Activated CD4-positive, alpha-beta T cell treated with anti-CD3 and anti-CD28 coated beads, Interleukin-2, amount 10 ng/mL, durations not matched to agents 7 days and 5 days (primary cell): ENCODE results near the gene MRGPRX2. TPM values are rescaled to one million over a fixed set of nuclear protein-coding genes. Genes with fewer than 3 reads are reported as not detected.

Source experiments
- CTCF ChIA-PET: fragments of 350-600 bp; sonication (Branson Sonifier 250); formaldehyde crosslinking; loops from one replicate; lab custom pipeline; 2021; ENCODE audit warnings: antibody characterized with exemption; lab: Charles Lee
- POLR2A ChIA-PET: fragments of 350-600 bp; sonication (Branson Sonifier 250); formaldehyde crosslinking; loops from one replicate; lab custom pipeline; 2021; ENCODE audit warnings: antibody characterized with exemption; lab: Charles Lee
- DNase-seq: peaks from one replicate; pipeline ENCODE4 v3.0.0-alpha.2; 2020
- H3K27ac Mint-ChIP-seq: one replicate; pipeline ENCODE4 v1.8.0; 2021; ENCODE audit warnings: mild to moderate bottlenecking, moderate library complexity, mixed read lengths
- H3K27me3 Mint-ChIP-seq: one replicate; pipeline ENCODE4 v1.8.0; 2021; ENCODE audit warnings: mixed read lengths
- H3K36me3 Mint-ChIP-seq: one replicate; pipeline ENCODE4 v1.8.0; 2021; ENCODE audit warnings: low read depth, mixed read lengths
- H3K4me1 Mint-ChIP-seq: one replicate; pipeline ENCODE4 v1.8.0; 2021; ENCODE audit warnings: mixed read lengths
- H3K4me3 Mint-ChIP-seq: one replicate; pipeline ENCODE4 v1.8.0; 2021; ENCODE audit warnings: mild to moderate bottlenecking, moderate library complexity, mixed read lengths
- H3K9me3 Mint-ChIP-seq: one replicate; pipeline ENCODE4 v1.8.0; 2021; ENCODE audit warnings: mixed read lengths
- total RNA-seq, 2 experiments: library from RNA; stranded (reverse); gene quantifications; one replicate each; pipeline ENCODE4 v1.2.3, GENCODE V29; 2021

Gene MRGPRX2
- total RNA-seq, 2 experiments from 2014 or later: not detected

- no peak for DNase-seq
- ChIA-PET POLR2A (no interaction called here), CTCF (no interaction called here)
- H3K27me3 Mint-ChIP-seq: peaks cover 8% of the 10 kb centered on the region
- H3K4me3 Mint-ChIP-seq: no peak overlapping the region
- H3K27ac Mint-ChIP-seq: no peak overlapping the region
- no peaks in the 10 kb centered on the region for H3K9me3 Mint-ChIP-seq
- H3K36me3 Mint-ChIP-seq: no peaks in the 10 kb centered on the region
- no peaks in the 10 kb centered on the region for H3K4me1 Mint-ChIP-seq
Measured at GRCh38 chr11:19025481-19026406, 34.8 kb downstream of the MRGPRX2 start.

GRCh38 chr11:19020831-19021230 is 39.7 kb downstream of the MRGPRX2 start:
- Mint-ChIP-seq H3K4me3 (no peak overlapping the region), H3K27ac (no peak overlapping the region), H3K9me3 (no peaks in the 10 kb centered on the region), H3K36me3 (no peaks in the 10 kb centered on the region), H3K4me1 (no peaks in the 10 kb centered on the region), H3K27me3 (peaks cover 13% of the 10 kb centered on the region)
- DNase-seq: no peak
- CTCF ChIA-PET: no interaction called here
- POLR2A ChIA-PET: no interaction called here

DNA sequence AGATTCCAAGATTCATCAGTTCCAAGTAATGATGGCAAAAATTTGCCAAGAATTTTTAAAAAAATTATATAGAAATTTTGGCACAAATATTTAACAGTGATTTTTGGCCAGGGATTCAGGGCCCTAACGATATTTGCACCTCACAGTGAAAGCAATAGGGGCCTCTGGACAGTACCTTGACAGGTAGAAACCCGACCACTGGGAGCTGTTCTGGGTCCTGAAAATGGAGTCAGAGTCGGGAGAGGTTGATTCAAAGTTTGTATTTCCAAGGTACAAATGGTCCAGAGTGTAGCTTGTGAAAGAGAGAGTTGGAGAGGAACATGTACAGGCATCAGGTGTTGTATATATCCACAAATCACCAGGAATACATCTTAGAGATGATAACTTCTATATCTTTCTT is 41.6 kb downstream of the MRGPRX2 start:
- Mint-ChIP-seq H3K4me1 (no peaks in the 10 kb centered on the region), H3K27me3 (peaks cover 19% of the 10 kb centered on the region), H3K36me3 (no peaks in the 10 kb centered on the region), H3K9me3 (no peaks in the 10 kb centered on the region), H3K27ac (no peak overlapping the region), H3K4me3 (no peak overlapping the region)
- CTCF ChIA-PET: no interaction called here
- DNase-seq: no peak
- POLR2A ChIA-PET: no interaction called here

DNA sequence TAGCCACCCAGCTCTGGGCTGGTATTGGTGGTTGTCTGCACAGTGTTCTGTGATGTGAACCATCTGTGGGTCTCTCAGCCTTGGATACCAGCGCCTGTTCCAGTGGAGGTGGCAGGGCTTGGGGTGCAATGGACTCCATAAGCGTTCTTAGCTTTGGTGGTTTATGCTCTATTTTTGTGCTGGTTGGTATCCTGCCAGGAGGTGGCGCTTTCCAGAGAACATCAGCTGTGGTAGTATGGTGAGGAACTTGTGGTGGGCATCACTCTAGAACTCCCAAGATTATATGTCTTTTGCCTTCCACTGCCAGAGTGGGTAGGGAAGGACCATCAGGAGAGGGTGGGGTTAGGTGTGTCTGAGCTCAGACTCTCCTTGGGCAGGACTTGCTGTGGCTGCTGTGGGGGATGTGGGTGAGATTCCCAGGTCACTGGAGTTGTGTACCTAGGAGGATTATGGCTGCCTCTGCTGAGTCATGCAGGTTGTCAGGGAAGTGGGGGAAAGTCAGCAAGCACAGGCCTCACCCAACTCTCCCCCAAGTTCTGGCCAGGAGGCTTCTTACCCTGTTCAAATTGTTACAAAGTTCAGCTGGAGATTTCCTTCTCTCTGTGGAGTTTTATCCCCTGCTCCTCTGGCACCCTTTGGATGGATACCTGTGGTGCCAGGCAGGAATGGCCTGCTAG is 47.2 kb downstream of the MRGPRX2 start:
- POLR2A ChIA-PET: no interaction called here
- H3K9me3 Mint-ChIP-seq: peaks cover 3% of the 10 kb centered on the region
- H3K27me3 Mint-ChIP-seq: peaks cover 9% of the 10 kb centered on the region
- DNase-seq: no peak
- H3K4me3 Mint-ChIP-seq: no peak overlapping the region
- no peaks in the 10 kb centered on the region for H3K36me3 Mint-ChIP-seq
- CTCF ChIA-PET: no interaction called here
- H3K27ac Mint-ChIP-seq: no peak overlapping the region
- H3K4me1 Mint-ChIP-seq: no peaks in the 10 kb centered on the region

DNA sequence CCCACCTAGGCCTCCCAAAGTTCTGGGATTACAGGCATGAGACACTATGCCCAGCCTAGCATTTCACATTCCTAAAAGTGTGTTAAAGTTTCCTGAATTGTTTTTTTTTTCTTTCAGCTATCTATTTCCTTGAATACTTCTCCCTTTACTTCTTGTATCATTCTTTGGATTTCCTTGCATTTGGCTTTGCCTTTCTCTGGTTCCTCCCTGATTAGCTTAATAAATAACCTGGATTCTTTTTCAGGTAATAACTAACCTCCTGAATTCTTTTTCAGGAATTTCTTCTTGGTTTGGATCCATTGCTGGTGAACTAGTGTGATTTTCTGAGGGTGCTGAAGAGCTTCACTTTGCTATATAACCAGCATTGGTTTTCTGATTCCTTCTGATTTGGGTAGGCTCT is 47.9 kb downstream of the MRGPRX2 start:
- no peaks in the 10 kb centered on the region for H3K36me3 Mint-ChIP-seq
- no peak overlapping the region for H3K27ac Mint-ChIP-seq
- no peak overlapping the region for H3K4me3 Mint-ChIP-seq
- peaks cover 5% of the 10 kb centered on the region for H3K9me3 Mint-ChIP-seq
- no peaks in the 10 kb centered on the region for H3K4me1 Mint-ChIP-seq
- DNase-seq: no peak
- ChIA-PET CTCF (no interaction called here), POLR2A (no interaction called here)
- H3K27me3 Mint-ChIP-seq: peaks cover 9% of the 10 kb centered on the region

Other genes with a start within 250 kb of the MRGPRX2 start
- not detected for gene MRGPRX1, start 121.3 kb downstream of the MRGPRX2 start, total RNA-seq
- 10 to 100 TPM; 25.1 to 27.7 TPM for gene ZDHHC13, start 56.5 kb upstream of the MRGPRX2 start, total RNA-seq
- not detected for gene CSRP3, start 141.3 kb upstream of the MRGPRX2 start, total RNA-seq
- 10 to 100 TPM; 53.3 to 59.7 TPM for gene E2F8, start 180.2 kb upstream of the MRGPRX2 start, total RNA-seq